Stimulated activated CD4-positive, alpha-beta T cell treated with anti-CD3 and anti-CD28 coated beads, TNF-alpha, amount 100 ng/mL, for 24 hours (primary cell): Measurements from ENCODE around the gene PDGFRB.
"Not testable (repeated sequence)": the region's sequence is repeated elsewhere in the genome, so short reads cannot be mapped to it uniquely, and the experiment has no call there.

Source experiments
- DNase-seq, 3 experiments: peaks; one replicate each; pipeline ENCODE4 v3.0.0-alpha.2; 2020; ENCODE audit warnings: low read depth in 3 of 3

PDGFRB gene

GRCh38 chr5:150084754-150085153 lies 70.9 kb downstream of the PDGFRB start:
- DNase-seq, result not testable (repeated sequence)

GRCh38 chr5:150082889-150083288 lies 72.8 kb downstream of the PDGFRB start:
- no peak for DNase-seq

DNA sequence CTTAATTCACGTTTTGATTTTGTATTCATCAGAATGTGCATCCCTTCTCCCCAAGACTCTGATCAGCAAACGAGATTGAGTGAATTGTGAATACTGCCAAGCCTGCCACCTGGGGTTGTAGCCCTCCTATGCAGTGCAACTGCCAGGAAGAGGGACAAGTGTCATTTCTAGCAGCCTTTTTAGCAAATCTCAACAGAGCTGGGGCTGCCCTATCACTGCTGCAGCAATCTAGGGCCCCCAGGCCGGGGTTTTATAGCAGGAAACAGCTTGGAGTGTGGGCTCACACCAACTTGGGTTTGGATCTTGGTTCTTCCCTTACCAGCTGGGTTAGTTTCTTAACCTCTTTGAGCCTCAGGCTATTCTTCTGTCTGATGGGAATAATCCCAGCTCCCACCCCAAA lies 73.3 kb downstream of the PDGFRB start:
- no peak for DNase-seq

- DNase-seq, result no peak
Observed at GRCh38 chr5:150081541-150082283, 73.9 kb downstream of the PDGFRB start.

GRCh38 chr5:150080696-150081435 lies 74.8 kb downstream of the PDGFRB start:
- no peak for DNase-seq

DNA sequence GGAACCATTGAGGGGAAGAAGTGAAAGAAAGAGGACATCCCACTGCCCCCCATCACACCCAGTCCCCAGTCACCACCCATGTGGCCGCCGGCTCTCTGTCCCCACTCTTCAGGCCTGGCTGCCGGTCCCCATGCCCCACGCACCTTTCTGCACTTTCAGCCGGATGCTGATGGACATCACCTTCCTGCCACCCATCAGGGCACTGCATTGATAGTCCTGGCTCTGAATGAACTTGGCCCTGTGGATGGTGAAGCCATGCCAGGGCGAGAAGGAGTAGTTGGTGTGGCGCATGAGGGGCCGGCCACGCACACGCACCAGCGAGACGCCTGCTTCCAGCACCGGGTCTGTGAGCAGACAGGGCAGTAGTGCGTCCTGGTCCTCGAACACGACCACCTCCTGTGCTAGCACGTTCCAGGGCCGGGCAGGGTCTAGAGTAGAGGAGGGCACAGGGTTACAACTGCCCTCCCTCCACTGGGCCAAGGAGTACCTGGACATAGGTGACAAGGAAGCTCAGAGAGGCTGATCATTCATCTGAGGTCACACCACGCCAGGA lies 75.7 kb downstream of the PDGFRB start:
- DNase-seq, result no peak

- DNase-seq, result no peak
Observed at GRCh38 chr5:150078802-150079689, 76.6 kb downstream of the PDGFRB start.

DNA sequence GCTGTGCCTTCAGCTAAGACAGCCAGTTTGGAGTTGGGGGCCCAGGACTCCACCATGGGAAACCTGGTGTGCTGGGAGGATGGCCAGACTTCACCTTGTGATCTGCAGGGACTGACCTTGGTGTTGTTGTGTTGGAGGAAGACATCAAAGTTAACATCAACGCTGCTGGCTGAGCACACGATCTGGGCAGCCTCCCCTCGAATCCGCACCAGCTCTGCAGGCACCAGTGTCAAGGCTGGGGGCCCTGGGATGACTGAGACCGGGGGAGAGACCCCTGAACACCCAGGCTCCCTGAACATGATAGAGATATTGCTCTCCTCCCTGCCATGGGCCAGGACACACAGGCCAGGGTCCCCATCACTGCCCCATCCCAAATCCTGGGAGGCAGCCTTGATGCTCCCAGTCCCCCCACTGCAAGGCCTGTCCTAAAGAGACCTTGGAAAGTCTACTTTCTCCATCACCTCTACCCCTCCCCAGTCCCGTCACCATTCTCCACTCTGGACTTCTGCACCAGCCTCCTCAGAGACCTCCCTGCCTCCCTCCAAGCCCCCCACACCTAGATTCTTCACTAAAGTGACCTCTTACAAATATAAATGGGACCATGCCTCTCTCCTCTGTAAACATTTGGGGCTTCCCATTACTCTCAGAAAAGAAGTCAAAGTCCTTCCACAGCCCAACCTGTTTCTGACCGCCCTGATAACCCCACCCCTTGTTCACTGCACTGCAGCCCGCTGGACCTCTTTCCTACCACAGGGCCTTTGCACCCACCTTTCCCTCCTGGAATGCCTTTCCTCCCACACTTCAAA lies 77.4 kb downstream of the PDGFRB start:
- DNase-seq, result no peak

- DNase-seq, result no peak
Observed at GRCh38 chr5:150077060-150077459, 78.6 kb downstream of the PDGFRB start.

DNA sequence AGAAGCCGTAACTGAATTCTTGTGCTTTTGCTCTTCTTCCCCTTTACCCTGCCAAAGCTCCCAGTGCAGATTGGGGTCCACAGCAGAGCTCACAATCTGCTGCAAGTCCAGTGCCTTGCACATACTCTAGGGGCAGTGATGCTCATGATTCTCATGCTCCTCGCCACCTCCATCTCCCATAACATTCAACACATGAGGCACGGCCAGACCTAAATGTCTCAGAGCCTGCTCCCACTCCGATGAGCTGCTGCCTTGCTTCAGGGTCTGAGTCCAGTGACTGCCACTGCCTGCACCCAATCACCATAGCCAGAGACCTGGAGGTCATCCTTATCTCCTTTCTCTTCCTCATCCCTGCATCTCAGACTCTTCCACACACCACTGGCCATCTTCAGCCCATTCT lies 79.8 kb downstream of the PDGFRB start:
- no peak for DNase-seq

- no peak for DNase-seq
Observed at GRCh38 chr5:150075233-150075632, 80.4 kb downstream of the PDGFRB start.

GRCh38 chr5:150073677-150074076 lies 82.0 kb downstream of the PDGFRB start:
- no peak for DNase-seq

GRCh38 chr5:150073086-150073625 lies 82.5 kb downstream of the PDGFRB start:
- no peak for DNase-seq

DNA sequence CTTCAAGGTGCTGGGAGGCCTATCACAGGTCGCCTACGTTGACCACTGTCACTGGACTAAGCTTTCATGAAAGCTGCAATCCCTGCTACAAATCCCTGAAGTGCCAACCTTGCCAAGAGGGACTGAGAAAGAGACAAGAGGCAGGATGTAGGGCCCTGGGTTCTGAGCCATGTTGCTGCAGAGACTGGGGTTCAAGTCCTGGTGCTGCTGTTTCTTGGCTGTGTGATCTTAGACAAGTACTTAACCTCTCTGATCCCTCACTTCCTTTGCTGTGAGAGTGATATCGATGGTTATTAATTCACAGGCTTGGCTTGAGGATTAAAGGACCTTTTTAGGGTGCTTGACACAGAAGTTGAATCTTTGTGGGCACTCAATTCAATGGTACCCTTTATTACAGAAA lies 84.8 kb downstream of the PDGFRB start:
- no peak for DNase-seq

GRCh38 chr5:150069672-150070627 lies 85.7 kb downstream of the PDGFRB start:
- no peak for DNase-seq

- DNase-seq, result no peak
Observed at GRCh38 chr5:150068961-150069645, 86.5 kb downstream of the PDGFRB start.

- no peak for DNase-seq
Observed at GRCh38 chr5:150068472-150068871, 87.2 kb downstream of the PDGFRB start.

GRCh38 chr5:150068071-150068470 lies 87.6 kb downstream of the PDGFRB start:
- no peak for DNase-seq

GRCh38 chr5:150067405-150067960 lies 88.2 kb downstream of the PDGFRB start:
- no peak for DNase-seq
